IMR-90 (cell line): ENCODE measurements around the gene DNAJC25. TPM values are rescaled to one million over a fixed set of nuclear protein-coding genes. Genes with fewer than 3 reads are reported as not detected.

Experiments used
- ATAC-seq: fragments of 200-7000 bp; cut with Tn5 transposase; 2 replicates; pipeline ENCODE4 v1.9.1; 2020; ENCODE audit warnings: low read depth, mild to moderate bottlenecking, moderate library complexity
- BruUV-seq: library from RNA; stranded (reverse); fragments of 400-500 nt; replicated peaks from 2 replicates; lab custom pipeline; 2021; lab: Mats Ljungman, UMichigan
- CTCF ChIA-PET: fragments of 300-600 bp; formaldehyde crosslinking; extraction: SDS; loops from one replicate; lab custom pipeline; 2021; ENCODE audit warnings: antibody characterized with exemption; lab: Yijun Ruan, JAX
- POLR2A ChIA-PET: fragments of 300-600 bp; sonication (Branson Sonifier 250); formaldehyde crosslinking; loops from one replicate; lab custom pipeline; 2022; ENCODE audit warnings: antibody characterized with exemption; ENCODE audit not compliant: unreplicated experiment; lab: Charles Lee
- DNase-seq: peaks from one replicate; pipeline ENCODE4 v3.0.0; 2013
- H2AFZ ChIP-seq: replicated peaks from 2 replicates; pipeline ENCODE3; 2013; ENCODE audit warnings: low read length, mild to moderate bottlenecking; ENCODE audit not compliant: poor library complexity
- H2AK5ac ChIP-seq: 2 replicates; pipeline ENCODE4 v1.6.1; 2013; ENCODE audit warnings: low read depth, low read length, inconsistent platforms
- H2AK9ac ChIP-seq: replicated peaks from 2 replicates; pipeline ENCODE3; 2013; ENCODE audit warnings: mild to moderate bottlenecking, low read depth, low read length, moderate library complexity; ENCODE audit not compliant: poor library complexity
- H2BK120ac ChIP-seq: 2 replicates; pipeline ENCODE4 v1.6.1; 2013; ENCODE audit warnings: low read depth, low read length, inconsistent platforms
- H2BK15ac ChIP-seq: 3 replicates; pipeline ENCODE4 v1.6.1; 2013; ENCODE audit warnings: low read depth, low read length, inconsistent platforms
- H2BK20ac ChIP-seq: 2 replicates; pipeline ENCODE4 v1.6.1; 2013; ENCODE audit warnings: low read depth, mild to moderate bottlenecking, inconsistent platforms, low read length, moderate library complexity
- H2BK5ac ChIP-seq: 2 replicates; pipeline ENCODE4 v1.6.1; 2013; ENCODE audit warnings: mild to moderate bottlenecking, low read depth, low read length, inconsistent platforms; ENCODE audit not compliant: poor library complexity, severe bottlenecking
- H3K14ac ChIP-seq: replicated peaks from 2 replicates; pipeline ENCODE4 v1.6.1; 2013; ENCODE audit warnings: low read depth, low read length, inconsistent platforms
- H3K18ac ChIP-seq: 2 replicates; pipeline ENCODE4 v1.6.1; 2013; ENCODE audit warnings: low read depth, low read length, control low read depth
- H3K23ac ChIP-seq: 2 replicates; pipeline ENCODE4 v1.6.1; 2013; ENCODE audit warnings: low read depth, low read length, inconsistent platforms
- H3K27ac ChIP-seq: 2 replicates; pipeline ENCODE4 v1.5.1; 2013; ENCODE audit warnings: mild to moderate bottlenecking, control low read depth, low read length; ENCODE audit not compliant: insufficient read depth
- H3K27me3 ChIP-seq: 2 replicates; pipeline ENCODE4 v1.6.1; 2013; ENCODE audit warnings: low read length; ENCODE audit not compliant: control insufficient read depth, insufficient read depth
- H3K36me3 ChIP-seq: 2 replicates; pipeline ENCODE4 v1.6.1; 2013; ENCODE audit warnings: low read length, mixed read lengths; ENCODE audit not compliant: control insufficient read depth, insufficient read depth
- H3K4ac ChIP-seq: 2 replicates; pipeline ENCODE4 v1.6.1; 2013; ENCODE audit warnings: low read depth, low read length, inconsistent platforms
- H3K4me1 ChIP-seq: 2 replicates; pipeline ENCODE4 v1.6.1; 2013; ENCODE audit warnings: low read length, mixed read lengths; ENCODE audit not compliant: control insufficient read depth, insufficient read depth
- H3K4me2 ChIP-seq: 2 replicates; pipeline ENCODE4 v1.6.1; 2013; ENCODE audit warnings: low read depth, mild to moderate bottlenecking, control low read depth, low read length, moderate library complexity
- H3K4me3 ChIP-seq: 2 replicates; pipeline ENCODE4 v1.5.1; 2013; ENCODE audit warnings: low read depth, mild to moderate bottlenecking, control low read depth, low read length, moderate library complexity; ENCODE audit not compliant: insufficient read depth
- H3K56ac ChIP-seq: 2 replicates; pipeline ENCODE4 v1.6.1; 2013; ENCODE audit warnings: low read length, inconsistent platforms; ENCODE audit not compliant: insufficient read depth; ENCODE audit errors: extremely low read depth
- H3K79me1 ChIP-seq, 2 experiments: 2 replicates each; pipeline ENCODE4 v1.6.1; 2013; ENCODE audit warnings: low read length in 2 of 2, inconsistent platforms in 1 of 2, low read depth in 1 of 2
- H3K9ac ChIP-seq: 2 replicates; pipeline ENCODE4 v1.6.1; 2013; ENCODE audit warnings: low read depth, low read length, control low read depth
- H3K9me1 ChIP-seq: 2 replicates; pipeline ENCODE4 v1.6.1; 2013; ENCODE audit warnings: low read length, inconsistent platforms; ENCODE audit not compliant: insufficient read depth
- H3K9me3 ChIP-seq: 2 replicates; pipeline ENCODE4 v1.6.1; 2013; ENCODE audit warnings: low read length; ENCODE audit not compliant: control insufficient read depth, insufficient read depth
- H4K20me1 ChIP-seq: 2 replicates; pipeline ENCODE4 v1.6.1; 2013; ENCODE audit warnings: low read length, inconsistent platforms; ENCODE audit not compliant: insufficient read depth
- H4K5ac ChIP-seq: 2 replicates; pipeline ENCODE4 v1.6.1; 2013; ENCODE audit warnings: mild to moderate bottlenecking, low read depth, low read length, control low read depth
- H4K8ac ChIP-seq, 2 experiments: 2 replicates each; pipeline ENCODE4 v1.6.1; 2013; ENCODE audit warnings: low read depth in 2 of 2, low read length in 2 of 2, control low read depth in 1 of 2, inconsistent platforms in 1 of 2
- H4K91ac ChIP-seq: 2 replicates; pipeline ENCODE4 v1.6.1; 2013; ENCODE audit warnings: low read depth, low read length, inconsistent platforms; ENCODE audit not compliant: insufficient read depth
- RFX5 ChIP-seq: IDR thresholded peaks from 2 replicates; pipeline ENCODE4 v1.8.0; 2012; ENCODE audit warnings: low read depth, mild to moderate bottlenecking, low read length, moderate library complexity
- WGBS, 2 experiments: methylation state at CpG; one replicate each; pipeline versions ENCODE4 v1.1.5 to v1.1.7; 2013; ENCODE audit warnings: missing lambda C conversion rate in 2 of 2; ENCODE audit not compliant: insufficient read length in 1 of 2; ENCODE audit errors: extremely low coverage in 2 of 2; 5-methylcytosine and 5-hydroxymethylcytosine counted together
- dilution Hi-C: fragments of 300-500 bp; cut with HindIII; formaldehyde crosslinking; loops from one replicate; pipeline ENCODE4 v1.14.3; 2018; ENCODE audit warnings: low sequenced_read_pairs; ENCODE audit not compliant: unreplicated experiment
- in situ Hi-C: fragments of 300-500 bp; cut with MboI; formaldehyde crosslinking; loops from 3 replicates; pipeline ENCODE4 v1.14.3; 2019; ENCODE audit warnings: low sequenced_read_pairs, inconsistent platforms, mixed read lengths
- intact Hi-C: fragments of 100-400 bp; cut with micrococcal nuclease; formaldehyde crosslinking; loops from 2 replicates; pipeline ENCODE4 v1.10.0; 2022
- polyA plus RNA-seq, 3 experiments: library from polyadenylated mRNA; depleted of rRNA; stranded (reverse); fragments of >200 nt; gene quantifications; 2 replicates each; pipeline ENCODE4 v1.2.3, GENCODE V29; 2012; ENCODE audit warnings: low replicate concordance in 1 of 3
- total RNA-seq: library from RNA; depleted of rRNA; stranded (reverse); fragments of >200 nt; gene quantifications from 2 replicates; pipeline ENCODE4 v1.2.3, GENCODE V29; 2012

The DNAJC25 gene
- total and polyA plus RNA-seq, 2 of the 4 experiments (the other 2 are of a cell fraction): 3.2 to 6.6 TPM

DNA sequence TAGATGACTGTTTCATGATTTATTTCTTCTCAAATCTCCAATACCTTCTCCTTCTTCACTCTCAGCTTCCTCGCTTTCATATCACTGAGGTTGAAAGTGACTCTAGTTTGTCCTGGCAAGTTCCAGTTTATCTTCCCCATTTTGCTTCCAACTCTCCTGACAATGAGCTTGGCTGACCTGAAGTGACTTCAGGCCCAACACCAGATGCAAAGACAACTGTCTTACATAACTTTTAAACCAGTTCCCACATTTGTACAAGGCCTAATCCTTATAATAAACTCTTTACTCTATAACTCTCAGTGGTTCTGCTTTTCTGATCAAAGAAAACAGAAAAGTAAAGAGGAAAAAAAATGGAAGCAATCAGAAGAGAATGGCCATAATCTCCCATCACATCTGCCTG lies 52.3 kb downstream of the DNAJC25 start:
- Histone ChIP-seq H3K36me3 (peaks cover 7% of the 10 kb centered on the region), H3K4me1 (0 out of 2 replicates have a peak, but pooled peaks cover 4% of the 10 kb centered on the region), H4K8ac (no peak overlapping the region), H2BK15ac (no peak overlapping the region), H3K4me3 (no peak overlapping the region), H3K9ac (no peak overlapping the region), H3K23ac (no peak overlapping the region), H4K91ac (no peak overlapping the region), H3K4me2 (no peak overlapping the region), H3K4ac (no peak overlapping the region), H2BK20ac (no peak overlapping the region), H3K27me3 (no peaks in the 10 kb centered on the region), H4K20me1 (no peaks in the 10 kb centered on the region), H2AFZ (no peak overlapping the region), H3K9me1 (no peaks in the 10 kb centered on the region), H2BK5ac (no peak overlapping the region), H4K5ac (no peak overlapping the region), H3K14ac (no peak overlapping the region), H3K9me3 (no peaks in the 10 kb centered on the region), H2BK120ac (no peak overlapping the region), H2AK5ac (no peak overlapping the region), H3K56ac (no peak overlapping the region), H3K18ac (no peak overlapping the region), H3K79me1 (0 out of 4 replicates have a peak, but pooled peaks cover 0 to 3% of the 10 kb centered on the region in 2 experiments), H3K27ac (no peak overlapping the region), H2AK9ac (no peak overlapping the region)
- DNase-seq (no peak), ATAC-seq (no peak)
- ChIA-PET CTCF (no interaction called here), POLR2A (no interaction called here)
- intact Hi-C loops: no loop called here
- BruUV-seq: no TSS peak
- in situ Hi-C loops: no loop called here
- WGBS, 2 experiments: 100% methylated on average over 1 of the region's 1 CpG; no CpG with 5 or more reads in 1 of the 2 experiments
- dilution Hi-C loops: no loop called here
- no peak for TF ChIP-seq RFX5
